Hepatocyte (in vitro differentiated cells): ENCODE measurements around the gene MPDZ. TPM values are rescaled to one million over a fixed set of nuclear protein-coding genes. Genes with fewer than 3 reads are reported as not detected.
A peak's percentile ranks its signal among the peaks of the same experiment; 100 is the strongest.

ENCODE experiments used
- DNase-seq: peaks from one replicate; pipeline ENCODE4 v3.0.0-alpha.2; 2016; ENCODE audit warnings: low spot score
- H2AFZ ChIP-seq: fragments of 200-600 bp; sonication (generic); 2 replicates; pipeline ENCODE4 v1.6.0; 2016; ENCODE audit warnings: antibody characterized with exemption, mild to moderate bottlenecking
- H3K27ac ChIP-seq: fragments of 200-600 bp; sonication (generic); 2 replicates; pipeline ENCODE4 v1.5.1; 2016; ENCODE audit warnings: mild to moderate bottlenecking
- H3K27me3 ChIP-seq: fragments of 200-600 bp; sonication (generic); 2 replicates; pipeline ENCODE4 v1.6.1; 2016
- H3K36me3 ChIP-seq: fragments of 200-600 bp; sonication (generic); replicated peaks from 2 replicates; pipeline ENCODE4 v1.5.1; 2016; ENCODE audit warnings: low read depth; ENCODE audit not compliant: insufficient read depth
- H3K4me1 ChIP-seq: fragments of 200-600 bp; sonication (generic); 2 replicates; pipeline ENCODE4 v1.5.1; 2016; ENCODE audit warnings: mild to moderate bottlenecking, moderate library complexity; ENCODE audit not compliant: insufficient read depth
- H3K4me2 ChIP-seq: fragments of 200-600 bp; sonication (generic); 2 replicates; pipeline ENCODE4 v1.6.0; 2016
- H3K4me3 ChIP-seq: fragments of 200-600 bp; sonication (generic); 2 replicates; pipeline ENCODE4 v1.5.1; 2016; ENCODE audit warnings: mild to moderate bottlenecking
- H3K79me2 ChIP-seq: fragments of 200-600 bp; sonication (generic); 2 replicates; pipeline ENCODE4 v1.6.0; 2017; ENCODE audit warnings: mild to moderate bottlenecking
- H3K9me2 ChIP-seq: fragments of 200-600 bp; sonication (generic); replicated peaks from 2 replicates; pipeline ENCODE4 v1.6.0; 2017; ENCODE audit warnings: mild to moderate bottlenecking; ENCODE audit not compliant: insufficient read depth
- H3K9me3 ChIP-seq: fragments of 200-600 bp; sonication (generic); 2 replicates; pipeline ENCODE4 v1.5.1; 2016; ENCODE audit warnings: low read depth, mild to moderate bottlenecking
- H4K20me1 ChIP-seq: fragments of 200-600 bp; sonication (generic); 2 replicates; pipeline ENCODE4 v1.6.0; 2016; ENCODE audit warnings: mild to moderate bottlenecking; ENCODE audit not compliant: insufficient read depth, poor library complexity, severe bottlenecking
- EZH2 ChIP-seq: fragments of 200-600 bp; sonication (generic); IDR thresholded peaks from 2 replicates; pipeline ENCODE4 v1.6.1; 2016; ENCODE audit warnings: antibody characterized with exemption, mild to moderate bottlenecking, borderline replicate concordance
- EZH2phosphoT487 ChIP-seq: fragments of 200-600 bp; sonication (generic); IDR thresholded peaks from one replicate; pipeline ENCODE4 v1.6.1; 2018; ENCODE audit warnings: antibody characterized with exemption, mild to moderate bottlenecking, low read depth, moderate library complexity; ENCODE audit not compliant: unreplicated experiment, severe bottlenecking
- WGBS: methylation state at CpG from one replicate; pipeline ENCODE4 v1.1.6; 2016; ENCODE audit warnings: low lambda C conversion rate; ENCODE audit errors: missing lambda C conversion rate; 5-methylcytosine and 5-hydroxymethylcytosine counted together
- polyA plus RNA-seq: library from polyadenylated mRNA; unstranded; fragments of >200 nt; fragmentation: Nextera tagmentation; extraction: Ambion mirVana; gene quantifications from 2 replicates; pipeline ENCODE4 v1.2.1, GENCODE V29; 2016
- total RNA-seq: library from RNA; depleted of rRNA; stranded (reverse); fragments of >200 nt; gene quantifications from 2 replicates; pipeline ENCODE4 v1.2.3, GENCODE V29; 2014
- TF ChIP-seq, protein P1 (sequence below): fragments of 200-600 bp; sonication (generic); IDR thresholded peaks from 2 replicates; pipeline ENCODE4 v1.5.1; 2016; ENCODE audit warnings: antibody characterized with exemption, mild to moderate bottlenecking; ENCODE audit not compliant: poor library complexity

Gene MPDZ
- total and polyA plus RNA-seq, 2 experiments from 2014 or later, result 16.7 to 45.5 TPM

DNA sequence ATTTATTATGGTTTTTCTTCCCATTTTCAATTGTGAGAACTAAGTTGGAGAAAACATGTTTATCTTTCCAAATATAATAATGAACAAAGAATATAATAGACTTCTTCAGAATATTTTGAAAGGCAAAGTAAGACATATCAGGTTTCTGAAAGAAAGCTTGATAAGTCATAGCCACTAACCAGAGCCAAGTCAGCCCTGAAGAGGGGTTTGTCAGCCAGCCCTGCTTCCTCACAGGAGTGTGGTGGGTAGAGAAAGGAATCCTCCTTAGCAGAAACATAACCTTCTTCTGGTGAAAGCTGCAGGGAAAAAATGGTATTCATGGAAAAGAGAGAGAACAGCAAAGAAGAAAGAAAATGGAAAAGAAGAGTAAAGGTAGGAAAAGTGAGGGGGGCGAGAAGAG is 93.4 kb downstream of the MPDZ start:
- Histone ChIP-seq H3K9me2 (no peaks in the 10 kb centered on the region), H3K27me3 (no peaks in the 10 kb centered on the region), H3K9me3 (no peaks in the 10 kb centered on the region), H3K4me2 (no peak overlapping the region), H4K20me1 (no peaks in the 10 kb centered on the region), H3K4me1 (no peaks in the 10 kb centered on the region), H3K36me3 (no peaks in the 10 kb centered on the region), H3K79me2 (no peaks in the 10 kb centered on the region), H3K27ac (no peak overlapping the region), H3K4me3 (no peak overlapping the region), H2AFZ (no peak overlapping the region)
- DNase-seq, result no peak
- TF ChIP-seq EZH2 (no peak), EZH2phosphoT487 (no peak)
- TF ChIP-seq, protein P1, sequence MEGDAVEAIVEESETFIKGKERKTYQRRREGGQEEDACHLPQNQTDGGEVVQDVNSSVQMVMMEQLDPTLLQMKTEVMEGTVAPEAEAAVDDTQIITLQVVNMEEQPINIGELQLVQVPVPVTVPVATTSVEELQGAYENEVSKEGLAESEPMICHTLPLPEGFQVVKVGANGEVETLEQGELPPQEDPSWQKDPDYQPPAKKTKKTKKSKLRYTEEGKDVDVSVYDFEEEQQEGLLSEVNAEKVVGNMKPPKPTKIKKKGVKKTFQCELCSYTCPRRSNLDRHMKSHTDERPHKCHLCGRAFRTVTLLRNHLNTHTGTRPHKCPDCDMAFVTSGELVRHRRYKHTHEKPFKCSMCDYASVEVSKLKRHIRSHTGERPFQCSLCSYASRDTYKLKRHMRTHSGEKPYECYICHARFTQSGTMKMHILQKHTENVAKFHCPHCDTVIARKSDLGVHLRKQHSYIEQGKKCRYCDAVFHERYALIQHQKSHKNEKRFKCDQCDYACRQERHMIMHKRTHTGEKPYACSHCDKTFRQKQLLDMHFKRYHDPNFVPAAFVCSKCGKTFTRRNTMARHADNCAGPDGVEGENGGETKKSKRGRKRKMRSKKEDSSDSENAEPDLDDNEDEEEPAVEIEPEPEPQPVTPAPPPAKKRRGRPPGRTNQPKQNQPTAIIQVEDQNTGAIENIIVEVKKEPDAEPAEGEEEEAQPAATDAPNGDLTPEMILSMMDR, result no peak
- 96% methylated on average over 1 of the region's 1 CpG for WGBS

DNA sequence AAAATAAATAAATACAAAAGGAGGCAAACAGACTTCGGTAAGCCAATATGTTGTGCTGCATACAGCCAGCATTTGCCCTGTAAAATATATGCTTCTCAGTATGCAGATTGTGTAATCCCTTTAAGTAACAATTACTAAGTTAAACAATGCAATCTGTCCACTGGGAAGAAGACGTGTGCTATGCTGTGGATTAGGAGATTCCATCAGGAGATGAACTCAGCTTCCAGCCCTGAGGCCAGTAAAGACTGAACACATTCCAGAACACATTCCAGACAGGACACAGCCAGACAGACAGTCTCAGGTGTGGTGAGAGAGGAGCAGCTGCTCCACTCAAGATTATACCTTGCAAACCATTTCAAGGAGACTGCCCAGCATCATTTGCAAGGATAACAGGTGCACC is 97.8 kb downstream of the MPDZ start:
- 32% methylated on average over 2 of the region's 2 CpGs for WGBS
- no peaks in the 10 kb centered on the region for H3K4me1 ChIP-seq
- H3K4me2 ChIP-seq, result no peak overlapping the region
- no peaks in the 10 kb centered on the region for H3K79me2 ChIP-seq
- H3K4me3 ChIP-seq, result no peak overlapping the region
- peak; percentile 11 for DNase-seq
- H3K9me3 ChIP-seq, result no peaks in the 10 kb centered on the region
- H3K27ac ChIP-seq, result no peak overlapping the region
- TF ChIP-seq EZH2phosphoT487 (no peak), EZH2 (no peak)
- TF ChIP-seq, protein P1, result no peak
- H3K36me3 ChIP-seq, result no peaks in the 10 kb centered on the region
- H3K9me2 ChIP-seq, result no peaks in the 10 kb centered on the region
- no peaks in the 10 kb centered on the region for H4K20me1 ChIP-seq
- no peaks in the 10 kb centered on the region for H3K27me3 ChIP-seq
- no peak overlapping the region for H2AFZ ChIP-seq

DNA sequence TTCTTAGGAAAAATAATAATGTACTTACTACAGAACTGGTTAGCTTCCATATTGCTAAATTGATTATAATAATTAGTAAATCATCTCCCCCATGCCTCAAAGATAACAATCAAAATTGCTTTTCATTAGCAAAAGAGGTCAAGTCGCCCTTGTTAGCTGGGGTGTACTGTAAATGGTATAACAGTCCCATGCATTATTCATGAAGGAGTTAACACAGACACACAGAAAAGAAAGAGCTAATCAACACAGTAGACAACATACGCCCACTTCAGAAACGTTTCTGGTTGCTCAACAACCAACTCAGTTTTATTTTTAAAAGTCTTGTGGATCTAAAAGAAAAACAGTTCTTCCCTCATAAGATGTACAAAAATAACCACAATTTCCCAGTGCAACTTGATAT is 100.2 kb downstream of the MPDZ start:
- Histone ChIP-seq H3K4me1 (no peaks in the 10 kb centered on the region), H3K9me2 (no peaks in the 10 kb centered on the region), H3K27me3 (no peaks in the 10 kb centered on the region), H3K9me3 (no peaks in the 10 kb centered on the region), H3K4me3 (no peak overlapping the region), H3K79me2 (no peaks in the 10 kb centered on the region), H3K36me3 (no peaks in the 10 kb centered on the region), H3K27ac (no peak overlapping the region), H2AFZ (no peak overlapping the region), H4K20me1 (no peaks in the 10 kb centered on the region), H3K4me2 (no peak overlapping the region)
- WGBS, result 79% methylated on average over 3 of the region's 3 CpGs
- no peak for DNase-seq
- TF ChIP-seq EZH2phosphoT487 (no peak), EZH2 (no peak)
- TF ChIP-seq, protein P1, result no peak

DNA sequence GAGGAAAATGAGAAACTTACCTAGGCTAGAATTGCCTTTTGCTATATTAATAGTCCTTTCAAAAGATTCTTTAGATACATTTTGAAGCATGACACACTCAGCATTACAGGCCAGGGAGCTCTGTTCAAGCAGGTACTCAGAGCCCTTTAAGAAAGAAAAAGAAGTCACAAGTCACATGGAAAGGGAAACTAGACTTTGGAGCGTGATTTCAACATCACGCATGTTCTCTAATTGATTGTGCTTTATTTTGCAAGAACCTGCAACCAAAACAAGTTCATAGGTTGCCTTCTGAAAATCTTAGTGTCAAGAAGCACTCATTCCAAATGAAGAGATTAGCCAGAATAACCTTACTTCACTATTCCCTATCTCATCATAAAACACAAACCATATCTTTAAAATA is 103.8 kb downstream of the MPDZ start:
- peak; percentile 26 for DNase-seq
- H2AFZ ChIP-seq, result no peak overlapping the region
- TF ChIP-seq, protein P1, result no peak
- TF ChIP-seq EZH2phosphoT487, result no peak
- TF ChIP-seq EZH2, result no peak
- no peaks in the 10 kb centered on the region for H3K79me2 ChIP-seq
- peak overlapping the region; percentile 6 for H3K4me2 ChIP-seq
- H4K20me1 ChIP-seq, result no peaks in the 10 kb centered on the region
- no peaks in the 10 kb centered on the region for H3K4me1 ChIP-seq
- H3K9me2 ChIP-seq, result no peaks in the 10 kb centered on the region
- no peaks in the 10 kb centered on the region for H3K9me3 ChIP-seq
- no peaks in the 10 kb centered on the region for H3K36me3 ChIP-seq
- H3K27me3 ChIP-seq, result no peaks in the 10 kb centered on the region
- peak overlapping the region; percentile 60 for H3K27ac ChIP-seq
- WGBS, result 80% methylated on average over 2 of the region's 2 CpGs
- H3K4me3 ChIP-seq, result no peak overlapping the region
